ENCODE data around the gene KCNG2.

KCNG2 gene

GRCh38 chr18:79905389-79905911 is 107.7 kb downstream of the KCNG2 start:
- no peaks in the 10 kb centered on the region for H3K9me3 ChIP-seq (ENCODE audit: severe bottlenecking)
- ATAC-seq (ENCODE audit: low read depth): no peak
- no peaks in the 10 kb centered on the region for H3K36me3 ChIP-seq (ENCODE audit: low read depth)
- DNase-seq (ENCODE audit: low spot score): no peak
- no peak overlapping the region for H3K27ac ChIP-seq (ENCODE audit: poor library complexity, severe bottlenecking)
- no peak overlapping the region for H3K4me3 ChIP-seq (ENCODE audit: severe bottlenecking)
- no peaks in the 10 kb centered on the region for H3K27me3 ChIP-seq (ENCODE audit: insufficient read depth, poor library complexity, severe bottlenecking)
- no peaks in the 10 kb centered on the region for H3K4me1 ChIP-seq (ENCODE audit: insufficient read depth, poor library complexity, severe bottlenecking)
- TF ChIP-seq CTCF (IDR thresholded peaks at IDR 0.05; ENCODE audit: poor library complexity, severe bottlenecking): no peak

GRCh38 chr18:79905993-79906392 is 108.3 kb downstream of the KCNG2 start:
- Histone ChIP-seq H3K9me3 (ENCODE audit: severe bottlenecking) (no peaks in the 10 kb centered on the region), H3K27me3 (ENCODE audit: insufficient read depth, poor library complexity, severe bottlenecking) (no peaks in the 10 kb centered on the region), H3K36me3 (ENCODE audit: low read depth) (no peaks in the 10 kb centered on the region), H3K4me3 (ENCODE audit: severe bottlenecking) (no peak overlapping the region), H3K27ac (ENCODE audit: poor library complexity, severe bottlenecking) (no peak overlapping the region), H3K4me1 (ENCODE audit: insufficient read depth, poor library complexity, severe bottlenecking) (no peaks in the 10 kb centered on the region)
- DNase-seq (ENCODE audit: low spot score): no peak
- no peak for TF ChIP-seq CTCF (IDR thresholded peaks at IDR 0.05; ENCODE audit: poor library complexity, severe bottlenecking)
- ATAC-seq (ENCODE audit: low read depth): no peak

GRCh38 chr18:79906706-79907105 is 109.0 kb downstream of the KCNG2 start:
- H3K4me3 ChIP-seq (ENCODE audit: severe bottlenecking): no peak overlapping the region
- H3K4me1 ChIP-seq (ENCODE audit: insufficient read depth, poor library complexity, severe bottlenecking): no peaks in the 10 kb centered on the region
- H3K36me3 ChIP-seq (ENCODE audit: low read depth): no peaks in the 10 kb centered on the region
- no peaks in the 10 kb centered on the region for H3K27me3 ChIP-seq (ENCODE audit: insufficient read depth, poor library complexity, severe bottlenecking)
- no peak overlapping the region for H3K27ac ChIP-seq (ENCODE audit: poor library complexity, severe bottlenecking)
- DNase-seq (ENCODE audit: low spot score): no peak
- TF ChIP-seq CTCF (IDR thresholded peaks at IDR 0.05; ENCODE audit: poor library complexity, severe bottlenecking): no peak
- no peaks in the 10 kb centered on the region for H3K9me3 ChIP-seq (ENCODE audit: severe bottlenecking)
- no peak for ATAC-seq (ENCODE audit: low read depth)

GRCh38 chr18:79910563-79911343 is 113.0 kb downstream of the KCNG2 start:
- Histone ChIP-seq H3K9me3 (ENCODE audit: severe bottlenecking) (no peaks in the 10 kb centered on the region), H3K27ac (ENCODE audit: poor library complexity, severe bottlenecking) (no peak overlapping the region), H3K4me3 (ENCODE audit: severe bottlenecking) (no peak overlapping the region), H3K4me1 (ENCODE audit: insufficient read depth, poor library complexity, severe bottlenecking) (no peaks in the 10 kb centered on the region), H3K36me3 (ENCODE audit: low read depth) (no peaks in the 10 kb centered on the region), H3K27me3 (ENCODE audit: insufficient read depth, poor library complexity, severe bottlenecking) (no peaks in the 10 kb centered on the region)
- no peak for TF ChIP-seq CTCF (IDR thresholded peaks at IDR 0.05; ENCODE audit: poor library complexity, severe bottlenecking)
- DNase-seq (ENCODE audit: low spot score) (no peak), ATAC-seq (ENCODE audit: low read depth) (no peak)

Measured in RWPE2 (cell line).